Measurements from ENCODE around the gene RYR3. TPM values are rescaled to one million over a fixed set of nuclear protein-coding genes. Genes with fewer than 3 reads are reported as not detected.
"Not testable (repeated sequence)": the region's sequence is repeated elsewhere in the genome, so short reads cannot be mapped to it uniquely, and the experiment has no call there.

Gene RYR3
- polyA plus RNA-seq, 1 donor (not counting 4 experiments of a cell fraction or from before 2014, with no cell fraction given) = 0.04 TPM

- H3K4me2 ChIP-seq (ENCODE audit: control insufficient read depth, extremely low read depth, insufficient read depth, low read depth, low read length) = no peak overlapping the region
- H3K36me3 ChIP-seq (ENCODE audit: control insufficient read depth in 2 of 2, extremely low read depth in 1 of 2, insufficient read depth in 2 of 2, low read length in 2 of 2) = no peaks in the 10 kb centered on the region
- no peak for FAIRE-seq
- DNase-seq (ENCODE audit: low read depth, low spot score) = no peak
- no peak overlapping the region for H3K27ac ChIP-seq (ENCODE audit: control insufficient read depth, insufficient read depth, low read length)
- H3K79me2 ChIP-seq (ENCODE audit: control insufficient read depth, insufficient read depth, low read length) = no peaks in the 10 kb centered on the region
- peaks cover 10% of the 10 kb centered on the region for H3K4me1 ChIP-seq (ENCODE audit: control insufficient read depth, extremely low read depth, insufficient read depth, low read length)
- no peaks in the 10 kb centered on the region for H4K20me1 ChIP-seq (ENCODE audit: control insufficient read depth, extremely low read depth, insufficient read depth, low read length)
- H3K4me3 ChIP-seq (ENCODE audit: control insufficient read depth in 2 of 3, extremely low read depth in 1 of 3, insufficient read depth in 2 of 3, low read depth in 1 of 3, low read length in 3 of 3) = no peak overlapping the region
- TF ChIP-seq CTCF (optimal IDR thresholded peaks at IDR 0.05 in 1 of 3, IDR thresholded peaks at IDR 0.05 in 1 of 3, conservative IDR thresholded peaks at IDR 0.05 in 1 of 3; ENCODE audit: extremely low read depth in 1 of 3, insufficient read depth in 2 of 3, low read length in 3 of 3) (no peak), EZH2 (IDR thresholded peaks at IDR 0.05; ENCODE audit: low read length) (no peak)
- no peak overlapping the region for H2AFZ ChIP-seq (ENCODE audit: control insufficient read depth, low read length)
- no peaks in the 10 kb centered on the region for H3K9me1 ChIP-seq (ENCODE audit: control insufficient read depth, extremely low read depth, insufficient read depth, low read length)
- peaks cover 7% of the 10 kb centered on the region for H3K27me3 ChIP-seq (ENCODE audit: control insufficient read depth, extremely low read depth, insufficient read depth, low read length)
- H3K9ac ChIP-seq (ENCODE audit: control insufficient read depth, extremely low read depth, insufficient read depth, low read length) = no peak overlapping the region
- no peaks in the 10 kb centered on the region for H3K9me3 ChIP-seq (ENCODE audit: control insufficient read depth, low read depth, low read length)
- dilution Hi-C loops (cut with MboI; ENCODE audit: extremely low pct_ligation_motif_present, low sequenced_read_pairs) = no loop called here
Observed at GRCh38 chr15:33587773-33588172, 277.0 kb downstream of the RYR3 start.

GRCh38 chr15:33592864-33593263 lies 282.1 kb downstream of the RYR3 start:
- Histone ChIP-seq H3K4me3 (ENCODE audit: control insufficient read depth in 2 of 3, extremely low read depth in 1 of 3, insufficient read depth in 2 of 3, low read depth in 1 of 3, low read length in 3 of 3) (no peak overlapping the region), H3K9me1 (ENCODE audit: control insufficient read depth, extremely low read depth, insufficient read depth, low read length) (no peaks in the 10 kb centered on the region), H3K36me3 (ENCODE audit: control insufficient read depth in 2 of 2, extremely low read depth in 1 of 2, insufficient read depth in 2 of 2, low read length in 2 of 2) (no peaks in the 10 kb centered on the region), H3K79me2 (ENCODE audit: control insufficient read depth, insufficient read depth, low read length) (no peaks in the 10 kb centered on the region), H3K9me3 (ENCODE audit: control insufficient read depth, low read depth, low read length) (no peaks in the 10 kb centered on the region), H3K4me2 (ENCODE audit: control insufficient read depth, extremely low read depth, insufficient read depth, low read depth, low read length) (no peak overlapping the region), H3K27ac (ENCODE audit: control insufficient read depth, insufficient read depth, low read length) (no peak overlapping the region), H4K20me1 (ENCODE audit: control insufficient read depth, extremely low read depth, insufficient read depth, low read length) (no peaks in the 10 kb centered on the region), H3K4me1 (ENCODE audit: control insufficient read depth, extremely low read depth, insufficient read depth, low read length) (no peaks in the 10 kb centered on the region), H3K9ac (ENCODE audit: control insufficient read depth, extremely low read depth, insufficient read depth, low read length) (no peak overlapping the region), H2AFZ (ENCODE audit: control insufficient read depth, low read length) (no peak overlapping the region), H3K27me3 (ENCODE audit: control insufficient read depth, extremely low read depth, insufficient read depth, low read length) (peaks cover 7% of the 10 kb centered on the region)
- dilution Hi-C loops (cut with MboI; ENCODE audit: extremely low pct_ligation_motif_present, low sequenced_read_pairs) = no loop called here
- no peak for FAIRE-seq
- TF ChIP-seq EZH2 (IDR thresholded peaks at IDR 0.05; ENCODE audit: low read length) = no peak
- TF ChIP-seq CTCF (optimal IDR thresholded peaks at IDR 0.05 in 1 of 3, IDR thresholded peaks at IDR 0.05 in 1 of 3, conservative IDR thresholded peaks at IDR 0.05 in 1 of 3; ENCODE audit: extremely low read depth in 1 of 3, insufficient read depth in 2 of 3, low read length in 3 of 3) = no peak
- DNase-seq (ENCODE audit: low read depth, low spot score) = no peak

- H3K4me2 ChIP-seq (ENCODE audit: control insufficient read depth, extremely low read depth, insufficient read depth, low read depth, low read length); H2AFZ ChIP-seq (ENCODE audit: control insufficient read depth, low read length); H3K27me3 ChIP-seq (ENCODE audit: control insufficient read depth, extremely low read depth, insufficient read depth, low read length); DNase-seq (ENCODE audit: low read depth, low spot score); H3K4me1 ChIP-seq (ENCODE audit: control insufficient read depth, extremely low read depth, insufficient read depth, low read length); H3K9me3 ChIP-seq (ENCODE audit: control insufficient read depth, low read depth, low read length); H3K27ac ChIP-seq (ENCODE audit: control insufficient read depth, insufficient read depth, low read length); H3K36me3 ChIP-seq (ENCODE audit: control insufficient read depth in 2 of 2, extremely low read depth in 1 of 2, insufficient read depth in 2 of 2, low read length in 2 of 2); dilution Hi-C loops (cut with MboI; ENCODE audit: extremely low pct_ligation_motif_present, low sequenced_read_pairs); H3K9me1 ChIP-seq (ENCODE audit: control insufficient read depth, extremely low read depth, insufficient read depth, low read length); H3K9ac ChIP-seq (ENCODE audit: control insufficient read depth, extremely low read depth, insufficient read depth, low read length); H3K4me3 ChIP-seq (ENCODE audit: control insufficient read depth in 2 of 3, extremely low read depth in 1 of 3, insufficient read depth in 2 of 3, low read depth in 1 of 3, low read length in 3 of 3); FAIRE-seq; H4K20me1 ChIP-seq (ENCODE audit: control insufficient read depth, extremely low read depth, insufficient read depth, low read length); H3K79me2 ChIP-seq (ENCODE audit: control insufficient read depth, insufficient read depth, low read length): not testable (repeated sequence)
Observed at GRCh38 chr15:33598382-33598781, 287.6 kb downstream of the RYR3 start.
